NCI-H2227 (cell line): ENCODE data around the gene MAPK4.
"Not testable (repeated sequence)": the region's sequence is repeated elsewhere in the genome, so short reads cannot be mapped to it uniquely, and the experiment has no call there.

Source experiments
- DNase-seq: peaks from one replicate; lab custom pipeline; 2025; ENCODE audit not compliant: unreplicated experiment; lab: John Stamatoyannopoulos, UW

MAPK4 gene

GRCh38 chr18:50748243-50749229 is 188.6 kb downstream of the MAPK4 start:
- peak; percentile 55 for DNase-seq

DNA sequence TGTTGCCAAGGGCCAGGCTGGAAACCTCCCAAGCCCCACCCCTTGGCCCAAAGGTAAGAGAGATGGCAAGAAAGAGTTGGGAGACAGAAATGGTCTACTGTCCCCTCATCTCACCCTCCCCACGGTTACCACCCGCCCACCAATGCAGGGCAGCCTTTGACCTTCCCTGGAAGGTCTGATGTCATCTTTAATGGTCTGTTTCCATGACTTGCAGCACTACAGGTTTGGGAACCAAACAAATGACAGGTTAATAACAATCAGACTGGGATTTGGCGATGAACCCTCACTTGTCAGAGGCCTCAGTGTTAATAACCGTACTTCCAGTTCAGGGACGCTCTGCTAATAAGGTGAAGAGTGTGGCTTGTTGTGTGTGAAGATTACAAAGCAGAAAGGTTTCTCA is 189.5 kb downstream of the MAPK4 start:
- DNase-seq: no peak

- DNase-seq: no peak
Observed at GRCh38 chr18:50749945-50750344, 190.1 kb downstream of the MAPK4 start.

DNA sequence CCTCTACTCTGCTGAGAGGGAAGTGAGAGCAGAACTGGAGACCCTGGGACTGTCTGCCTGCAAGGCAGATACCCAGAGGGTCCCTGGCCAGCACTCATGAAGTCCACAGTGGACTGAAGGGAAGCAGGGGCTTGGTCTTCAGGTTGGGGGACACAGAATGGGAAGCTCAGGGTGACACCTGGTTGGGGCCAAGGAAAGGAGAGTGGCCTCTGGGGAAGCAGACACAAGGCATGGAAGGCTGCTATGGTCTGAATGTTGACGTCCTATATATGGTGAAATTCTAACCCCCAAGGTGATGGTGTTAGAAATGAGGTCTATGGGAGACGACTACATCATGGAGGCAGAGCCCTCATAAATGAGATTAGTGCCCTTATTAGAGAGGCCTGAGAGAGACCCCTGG is 190.7 kb downstream of the MAPK4 start:
- DNase-seq: no peak

DNA sequence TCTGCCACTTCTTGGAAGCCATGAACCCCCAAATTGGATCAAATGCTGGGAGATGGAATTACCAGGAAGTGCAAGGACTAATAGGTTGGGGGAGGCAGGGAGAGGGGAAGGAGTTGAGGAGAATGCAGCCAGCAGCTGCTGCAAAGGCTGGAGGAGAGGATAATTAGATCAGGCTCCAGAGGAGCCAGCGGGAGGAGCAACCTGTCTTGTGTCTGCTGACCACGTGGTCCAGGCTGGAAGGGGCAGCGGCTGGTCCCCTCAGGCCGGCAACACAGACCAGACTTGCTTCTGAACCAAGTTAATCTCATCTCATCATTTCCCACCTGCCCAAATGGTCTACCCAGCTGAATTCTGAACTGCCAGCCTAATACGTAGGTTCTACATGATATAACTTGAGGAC is 191.6 kb downstream of the MAPK4 start:
- DNase-seq: peak; percentile 73

GRCh38 chr18:50751947-50752346 is 192.1 kb downstream of the MAPK4 start:
- no peak for DNase-seq

- no peak for DNase-seq
Observed at GRCh38 chr18:50753311-50753710, 193.4 kb downstream of the MAPK4 start.

DNA sequence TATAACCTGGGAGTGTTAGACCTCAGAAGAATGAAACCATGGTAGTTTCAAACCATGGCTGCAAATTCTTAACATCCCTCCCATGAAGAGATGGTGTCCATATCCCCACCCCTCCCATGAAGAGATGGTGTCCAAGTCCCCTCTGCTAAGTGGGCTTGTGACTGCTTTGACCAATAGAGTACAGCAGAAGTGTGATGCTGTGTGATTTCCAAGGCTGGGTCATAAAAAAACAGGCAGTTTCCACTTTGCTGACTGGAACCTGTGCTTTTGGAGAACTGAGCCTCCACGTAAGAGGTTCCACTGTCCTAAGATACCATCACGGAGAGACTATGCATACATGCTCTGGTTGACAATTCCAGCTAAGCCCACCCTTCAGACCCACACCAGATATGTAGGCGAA is 194.4 kb downstream of the MAPK4 start:
- no peak for DNase-seq

DNA sequence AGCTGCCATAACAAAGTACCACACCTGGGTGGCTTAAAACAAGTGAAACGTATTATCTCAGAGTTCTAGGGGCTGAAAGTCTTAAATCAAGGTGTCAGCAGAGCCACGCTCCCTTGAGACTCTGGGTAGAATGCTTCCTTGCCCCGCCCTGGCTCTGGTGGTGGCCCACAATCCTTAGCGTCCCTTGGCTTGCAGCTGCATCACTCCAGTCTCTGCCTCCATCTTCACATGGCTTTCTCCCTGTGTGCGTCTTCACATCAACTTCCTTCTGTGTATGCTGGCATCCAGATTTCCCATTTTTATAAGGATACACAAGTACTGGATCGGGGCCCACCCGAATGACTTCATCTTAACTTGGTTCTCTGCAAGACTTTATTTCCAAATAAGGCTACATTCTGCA is 197.5 kb downstream of the MAPK4 start:
- no peak for DNase-seq

DNA sequence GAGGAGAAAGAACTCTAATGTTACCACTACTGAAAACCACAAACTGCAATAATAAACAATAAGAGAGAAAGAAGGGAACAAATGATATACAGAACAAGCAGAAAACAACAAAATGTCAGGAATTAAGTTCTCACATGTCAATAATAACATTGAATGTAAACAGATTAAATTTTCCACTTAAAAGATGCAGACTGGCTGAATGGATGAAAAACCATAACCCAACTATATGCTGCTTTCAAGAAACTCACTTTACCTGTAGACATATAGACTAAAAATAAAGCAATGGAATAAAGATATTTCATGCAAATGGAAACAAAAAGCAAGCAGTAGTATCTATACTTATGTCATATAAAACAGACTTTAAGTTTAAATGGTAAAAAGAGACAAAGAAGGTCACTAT is 209.6 kb downstream of the MAPK4 start:
- no peak for DNase-seq

DNA sequence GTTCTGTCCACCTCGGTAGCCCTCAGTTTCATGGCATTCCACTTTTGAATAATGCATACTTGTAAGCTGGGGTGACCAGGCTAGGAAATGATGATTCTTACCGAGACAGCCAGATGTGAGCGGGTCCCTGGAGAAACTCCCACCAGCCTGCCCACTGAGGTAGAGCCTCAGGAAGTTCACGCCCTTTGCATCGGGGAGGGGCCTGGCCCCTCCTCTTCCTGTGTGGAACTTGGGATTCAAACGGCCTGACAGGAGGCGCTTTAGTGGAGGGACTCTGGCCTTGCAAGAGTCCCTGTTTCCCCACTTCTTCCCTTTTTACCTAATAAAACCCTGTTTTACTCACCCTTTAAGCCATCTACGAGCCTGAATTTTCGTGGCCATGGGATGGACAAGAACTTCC is 215.3 kb downstream of the MAPK4 start:
- DNase-seq: no peak

GRCh38 chr18:50775726-50776125 is 215.8 kb downstream of the MAPK4 start:
- no peak for DNase-seq

DNA sequence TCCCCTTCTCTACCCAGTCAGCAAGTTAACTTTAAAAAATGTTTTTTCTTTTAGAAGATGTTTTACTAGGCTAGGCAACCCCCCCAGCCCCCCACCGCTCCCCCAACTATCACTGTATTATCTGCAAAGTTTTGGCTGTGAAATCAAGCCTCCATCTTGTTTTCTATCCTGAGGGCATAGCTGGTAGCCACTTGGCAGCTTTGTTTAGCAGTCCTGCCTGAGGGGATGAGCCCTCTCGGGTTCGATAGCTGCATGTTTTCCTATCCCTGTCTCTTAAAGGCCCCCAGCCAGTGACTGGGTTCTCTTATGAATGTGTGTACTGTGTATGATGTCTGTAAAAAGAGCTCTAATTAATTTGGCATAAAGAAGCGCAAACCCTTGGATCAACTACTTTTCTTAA is 216.5 kb downstream of the MAPK4 start:
- no peak for DNase-seq

GRCh38 chr18:50779021-50779420 is 219.1 kb downstream of the MAPK4 start:
- not testable (repeated sequence) for DNase-seq
